ENCODE results near the gene PDE6C. TPM values are rescaled to one million over a fixed set of nuclear protein-coding genes. Genes with fewer than 3 reads are reported as not detected.

The PDE6C gene
- total and polyA plus RNA-seq, 2 donors (not counting 1 experiment from before 2014, with no cell fraction given), result not detected

DNA sequence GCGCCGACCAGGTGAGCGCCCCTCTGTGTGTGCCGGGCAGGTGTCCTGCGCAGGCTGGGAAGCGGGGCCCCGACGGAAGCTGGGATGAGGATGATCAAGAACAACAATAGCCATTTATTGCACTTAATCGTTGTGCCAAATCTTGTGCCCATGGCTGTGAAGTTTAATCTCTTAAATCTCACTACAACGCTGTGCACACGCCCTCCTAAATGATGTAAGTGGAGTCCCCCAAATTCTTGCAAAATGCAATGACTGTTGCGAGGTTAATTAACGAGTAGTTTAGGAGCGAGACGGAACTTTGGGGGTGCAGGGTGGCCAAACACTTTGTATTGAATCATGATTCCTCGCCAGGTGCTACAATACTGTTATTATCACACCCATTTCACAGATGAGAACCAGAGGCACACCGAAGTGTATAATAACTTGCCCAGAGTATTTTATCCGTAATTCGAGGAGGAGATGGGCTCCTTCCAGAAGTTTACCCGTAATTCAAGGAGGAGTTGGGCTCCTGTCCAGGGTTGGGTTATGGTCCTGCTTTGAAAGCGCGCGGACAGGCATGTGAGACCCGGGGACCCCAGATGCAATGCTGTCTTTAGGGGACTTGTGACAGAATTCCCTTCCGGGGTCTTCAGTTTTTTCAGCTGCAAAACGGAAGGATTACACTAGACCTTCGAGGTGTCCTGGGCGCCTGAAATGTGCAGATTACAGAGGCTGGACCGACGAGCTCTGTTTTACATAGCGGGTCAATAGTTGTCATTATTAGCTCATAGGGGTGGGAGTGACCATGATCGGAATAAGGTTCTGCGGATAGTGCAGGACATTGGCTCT is 44.8 kb upstream of the PDE6C start:
- Histone ChIP-seq H3K27me3 (replicated peaks in 1 of 4; ENCODE audit: control extremely low read depth in 1 of 4, control insufficient read depth in 3 of 4, insufficient read depth in 4 of 4, low read length in 3 of 4) (peaks cover 0 to 38% (median 8%) of the 10 kb centered on the region in 4 experiments), H4K20me1 (ENCODE audit: control insufficient read depth, insufficient read depth, low read length, poor library complexity, severe bottlenecking) (no peaks in the 10 kb centered on the region), H3K79me2 (ENCODE audit: control insufficient read depth, insufficient read depth, low read length) (no peaks in the 10 kb centered on the region), H3K4me2 (replicated peaks; ENCODE audit: low read depth, low read length, poor library complexity, severe bottlenecking) (no peak overlapping the region), H3K9me3 (ENCODE audit: control extremely low read depth in 1 of 3, control insufficient read depth in 2 of 3, insufficient read depth in 1 of 3, low read length in 2 of 3) (no peaks in the 10 kb centered on the region), H3K4me3 (ENCODE audit: control extremely low read depth in 1 of 5, extremely low read depth in 1 of 5, insufficient read depth in 1 of 5, low read depth in 2 of 5, low read length in 4 of 5) (no peak overlapping the region), H3K9ac (ENCODE audit: low read length) (no peak overlapping the region), H3K27ac (ENCODE audit: low read length in 2 of 2) (no peak overlapping the region), H2AFZ (ENCODE audit: insufficient read depth, low read depth, low read length, poor library complexity, severe bottlenecking) (no peak overlapping the region), H3K4me1 (ENCODE audit: control insufficient read depth in 2 of 2, insufficient read depth in 2 of 2, low read length in 2 of 2) (no peaks in the 10 kb centered on the region), H3K36me3 (replicated peaks in 1 of 2; ENCODE audit: control extremely low read depth in 1 of 2, control insufficient read depth in 1 of 2, extremely low read depth in 1 of 2, insufficient read depth in 2 of 2, low read length in 1 of 2) (no peaks in the 10 kb centered on the region)
- no peak for DNase-seq
- Mint-ChIP-seq H3K4me3 (no peak overlapping the region), H3K27me3 (peaks cover 72% of the 10 kb centered on the region), H3K9me3 (ENCODE audit: insufficient read depth) (no peaks in the 10 kb centered on the region), H3K27ac (no peak overlapping the region), H3K4me1 (no peaks in the 10 kb centered on the region)
- TF ChIP-seq, protein P1, sequence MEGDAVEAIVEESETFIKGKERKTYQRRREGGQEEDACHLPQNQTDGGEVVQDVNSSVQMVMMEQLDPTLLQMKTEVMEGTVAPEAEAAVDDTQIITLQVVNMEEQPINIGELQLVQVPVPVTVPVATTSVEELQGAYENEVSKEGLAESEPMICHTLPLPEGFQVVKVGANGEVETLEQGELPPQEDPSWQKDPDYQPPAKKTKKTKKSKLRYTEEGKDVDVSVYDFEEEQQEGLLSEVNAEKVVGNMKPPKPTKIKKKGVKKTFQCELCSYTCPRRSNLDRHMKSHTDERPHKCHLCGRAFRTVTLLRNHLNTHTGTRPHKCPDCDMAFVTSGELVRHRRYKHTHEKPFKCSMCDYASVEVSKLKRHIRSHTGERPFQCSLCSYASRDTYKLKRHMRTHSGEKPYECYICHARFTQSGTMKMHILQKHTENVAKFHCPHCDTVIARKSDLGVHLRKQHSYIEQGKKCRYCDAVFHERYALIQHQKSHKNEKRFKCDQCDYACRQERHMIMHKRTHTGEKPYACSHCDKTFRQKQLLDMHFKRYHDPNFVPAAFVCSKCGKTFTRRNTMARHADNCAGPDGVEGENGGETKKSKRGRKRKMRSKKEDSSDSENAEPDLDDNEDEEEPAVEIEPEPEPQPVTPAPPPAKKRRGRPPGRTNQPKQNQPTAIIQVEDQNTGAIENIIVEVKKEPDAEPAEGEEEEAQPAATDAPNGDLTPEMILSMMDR (IDR thresholded peaks at IDR 0.05), result no peak
- no peak for TF ChIP-seq EZH2 (IDR thresholded peaks at IDR 0.05; ENCODE audit: borderline replicate concordance, insufficient read depth, low read depth, low read length, poor library complexity, severe bottlenecking)
- intact Hi-C loops (cut with micrococcal nuclease), result no loop called here
- WGBS (ENCODE audit: insufficient coverage), result 29% methylated on average over 29 of the region's 33 CpGs
- ChIA-PET POLR2A (interaction anchor here (0.6 kb wide), 1 partner anchor 1013 kb away, joined by 7 read pairs; no protein-coding TSS in a partner anchor), CTCF (interaction anchor here (1.8 kb wide), 1 partner anchor 9 kb away, joined by 4 read pairs; no protein-coding TSS in a partner anchor)
- ATAC-seq (ENCODE audit: low read depth), result no peak

DNA sequence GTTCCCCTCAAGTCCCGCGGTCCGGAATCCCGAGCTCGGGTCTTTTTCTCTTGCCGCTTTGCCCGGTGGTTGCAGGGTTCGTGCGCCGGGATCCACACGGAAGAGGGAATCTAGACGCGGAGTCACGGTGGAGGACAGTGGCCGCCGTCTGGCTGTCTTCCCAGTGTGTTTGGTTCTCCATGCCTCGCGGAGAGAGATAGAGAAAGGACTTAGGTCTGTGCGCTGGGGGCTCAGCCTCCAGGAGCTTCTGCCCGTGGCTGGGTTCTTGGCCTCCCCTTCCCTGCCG is 44.3 kb upstream of the PDE6C start:
- H3K27me3 ChIP-seq (replicated peaks in 1 of 4; ENCODE audit: control extremely low read depth in 1 of 4, control insufficient read depth in 3 of 4, insufficient read depth in 4 of 4, low read length in 3 of 4), result peaks cover 0 to 42% (median 8%) of the 10 kb centered on the region in 4 experiments
- Mint-ChIP-seq H3K27ac (no peak overlapping the region), H3K27me3 (peaks cover 75% of the 10 kb centered on the region), H3K4me1 (no peaks in the 10 kb centered on the region), H3K9me3 (ENCODE audit: insufficient read depth) (no peaks in the 10 kb centered on the region), H3K4me3 (no peak overlapping the region)
- WGBS (ENCODE audit: insufficient coverage), result 30% methylated on average over 19 of the region's 21 CpGs
- no peak overlapping the region for H3K9ac ChIP-seq (ENCODE audit: low read length)
- no peak overlapping the region for H3K4me2 ChIP-seq (replicated peaks; ENCODE audit: low read depth, low read length, poor library complexity, severe bottlenecking)
- POLR2A ChIA-PET, result no interaction called here
- H4K20me1 ChIP-seq (ENCODE audit: control insufficient read depth, insufficient read depth, low read length, poor library complexity, severe bottlenecking), result no peaks in the 10 kb centered on the region
- H2AFZ ChIP-seq (ENCODE audit: insufficient read depth, low read depth, low read length, poor library complexity, severe bottlenecking), result no peak overlapping the region
- H3K4me3 ChIP-seq (ENCODE audit: control extremely low read depth in 1 of 5, extremely low read depth in 1 of 5, insufficient read depth in 1 of 5, low read depth in 2 of 5, low read length in 4 of 5), result no peak overlapping the region
- CTCF ChIA-PET, result interaction anchor here (1.0 to 1.8 kb wide), 2 partner anchors 10 to 13 kb away, joined by 3 to 4 read pairs; no protein-coding TSS in a partner anchor
- H3K36me3 ChIP-seq (replicated peaks in 1 of 2; ENCODE audit: control extremely low read depth in 1 of 2, control insufficient read depth in 1 of 2, extremely low read depth in 1 of 2, insufficient read depth in 2 of 2, low read length in 1 of 2), result no peaks in the 10 kb centered on the region
- no peaks in the 10 kb centered on the region for H3K4me1 ChIP-seq (ENCODE audit: control insufficient read depth in 2 of 2, insufficient read depth in 2 of 2, low read length in 2 of 2)
- intact Hi-C loops (cut with micrococcal nuclease), result no loop called here
- no peak for ATAC-seq (ENCODE audit: low read depth)
- H3K9me3 ChIP-seq (ENCODE audit: control extremely low read depth in 1 of 3, control insufficient read depth in 2 of 3, insufficient read depth in 1 of 3, low read length in 2 of 3), result no peaks in the 10 kb centered on the region
- H3K79me2 ChIP-seq (ENCODE audit: control insufficient read depth, insufficient read depth, low read length), result no peaks in the 10 kb centered on the region
- H3K27ac ChIP-seq (ENCODE audit: low read length in 2 of 2), result no peak overlapping the region
- DNase-seq, result no peak
- no peak for TF ChIP-seq EZH2 (IDR thresholded peaks at IDR 0.05; ENCODE audit: borderline replicate concordance, insufficient read depth, low read depth, low read length, poor library complexity, severe bottlenecking)
- TF ChIP-seq, protein P1 (IDR thresholded peaks at IDR 0.05), result no peak

All from B cell (primary cell).